Sciatic nerve (tissue), 2 donors: ENCODE data around the gene SPTBN4. TPM values are rescaled to one million over a fixed set of nuclear protein-coding genes. Genes with fewer than 3 reads are reported as not detected.
A peak's percentile ranks its signal among the peaks of the same experiment; 100 is the strongest.

Source experiments
- ATAC-seq: fragments of 200-7000 bp; cut with Tn5 transposase; one replicate; pipeline ENCODE4 v1.9.1; 2020; ENCODE audit warnings: mild to moderate bottlenecking, moderate library complexity
- DNase-seq: peaks from one replicate; pipeline ENCODE4 v3.0.0-alpha.2; 2020; ENCODE audit warnings: low spot score
- intact Hi-C: fragments of 100-400 bp; cut with DNase I; formaldehyde crosslinking; loops from one replicate; pipeline ENCODE4 v1.14.2; 2022
- total RNA-seq: library from RNA; stranded (reverse); fragmentation: NEBNext Ultra II Directional; extraction: Animal tissue kit (Norgen Biotek cat#: 25700); gene quantifications from one replicate; pipeline ENCODE4 v1.2.1, GENCODE V29; 2021
- donor health status: DM: no; HTN: no; CAD: no.
- donor health status: DM: no; HTN: no; CAD: no.

Gene SPTBN4
- total RNA-seq, 1 donor from 2014 or later = 20.9 TPM

- intact Hi-C loops = no loop called here
- ATAC-seq (no peak), DNase-seq (no peak)
These were observed 136.2 kb downstream of the SPTBN4 start for GRCh38 chr19:40603071-40603388.

GRCh38 chr19:40603389-40604170 lies 136.8 kb downstream of the SPTBN4 start:
- peak; percentile 98 for DNase-seq
- peak; percentile 78 for ATAC-seq
- intact Hi-C loops = no loop called here

GRCh38 chr19:40604171-40604646 lies 137.4 kb downstream of the SPTBN4 start:
- no peak for ATAC-seq
- no peak for DNase-seq
- intact Hi-C loops = no loop called here

- DNase-seq (no peak), ATAC-seq (no peak)
- intact Hi-C loops = no loop called here
These were observed 137.9 kb downstream of the SPTBN4 start for GRCh38 chr19:40604647-40605215.

GRCh38 chr19:40605216-40605971 lies 138.6 kb downstream of the SPTBN4 start:
- intact Hi-C loops = no loop called here
- no peak for ATAC-seq
- peak; percentile 82 for DNase-seq

- DNase-seq = no peak
- ATAC-seq = peak; percentile 8
- intact Hi-C loops = no loop called here
These were observed 140.8 kb downstream of the SPTBN4 start for GRCh38 chr19:40607311-40608239.

- intact Hi-C loops = no loop called here
- DNase-seq = no peak
- no peak for ATAC-seq
These were observed 141.4 kb downstream of the SPTBN4 start for GRCh38 chr19:40608240-40608621.

- ATAC-seq = no peak
- no peak for DNase-seq
- intact Hi-C loops = no loop called here
These were observed 142.2 kb downstream of the SPTBN4 start for GRCh38 chr19:40608957-40609356.

GRCh38 chr19:40609561-40610395 lies 143.0 kb downstream of the SPTBN4 start:
- ATAC-seq = peak; percentile 63
- DNase-seq = peak; percentile 94
- intact Hi-C loops = loop anchor here (5.0 kb wide), 1 partner anchor 1817 kb away; no protein-coding TSS in a partner anchor

GRCh38 chr19:40610396-40611064 lies 143.7 kb downstream of the SPTBN4 start:
- intact Hi-C loops = loop anchor here (5.0 kb wide), 1 partner anchor 1818 kb away; no protein-coding TSS in a partner anchor
- no peak for ATAC-seq
- peak; percentile 80 for DNase-seq

- ATAC-seq = no peak
- intact Hi-C loops = loop anchor here (5.0 kb wide), 1 partner anchor 1819 kb away; no protein-coding TSS in a partner anchor
- no peak for DNase-seq
These were observed 144.3 kb downstream of the SPTBN4 start for GRCh38 chr19:40611096-40611495.

GRCh38 chr19:40611900-40612698 lies 145.3 kb downstream of the SPTBN4 start:
- intact Hi-C loops = loop anchor here (5.0 kb wide), 1 partner anchor 1820 kb away; no protein-coding TSS in a partner anchor
- ATAC-seq = no peak

GRCh38 chr19:40612831-40613689 lies 146.3 kb downstream of the SPTBN4 start:
- intact Hi-C loops = loop anchor here (5.0 kb wide), 1 partner anchor 1821 kb away; no protein-coding TSS in a partner anchor
- DNase-seq (peak; percentile 86), ATAC-seq (peak; percentile 5)

More at GRCh38 chr19:40611900-40612698, 145.3 kb downstream of the SPTBN4 start:
- no peak for DNase-seq

- DNase-seq (peak; percentile 91), ATAC-seq (peak; percentile 73)
- intact Hi-C loops = loop anchor here (5.0 kb wide), 1 partner anchor 1822 kb away; no protein-coding TSS in a partner anchor
These were observed 147.2 kb downstream of the SPTBN4 start for GRCh38 chr19:40613690-40614621.
